Left kidney (tissue), 2 donors: Measurements from ENCODE around the gene NETO1. TPM values are rescaled to one million over a fixed set of nuclear protein-coding genes. Genes with fewer than 3 reads are reported as not detected.
A peak's percentile ranks its signal among the peaks of the same experiment; 100 is the strongest.

ENCODE experiments used
- DNase-seq: peaks from one replicate; pipeline ENCODE4 v3.0.0-alpha.2; 2013
- polyA plus RNA-seq: library from polyadenylated mRNA; unstranded; fragments of 120-200 nt; gene quantifications from one replicate; pipeline ENCODE4 v1.2.1, GENCODE V29; 2013; ENCODE audit not compliant: insufficient read length

Gene NETO1
- polyA plus RNA-seq, 1 donor: 2.4 TPM

DNA sequence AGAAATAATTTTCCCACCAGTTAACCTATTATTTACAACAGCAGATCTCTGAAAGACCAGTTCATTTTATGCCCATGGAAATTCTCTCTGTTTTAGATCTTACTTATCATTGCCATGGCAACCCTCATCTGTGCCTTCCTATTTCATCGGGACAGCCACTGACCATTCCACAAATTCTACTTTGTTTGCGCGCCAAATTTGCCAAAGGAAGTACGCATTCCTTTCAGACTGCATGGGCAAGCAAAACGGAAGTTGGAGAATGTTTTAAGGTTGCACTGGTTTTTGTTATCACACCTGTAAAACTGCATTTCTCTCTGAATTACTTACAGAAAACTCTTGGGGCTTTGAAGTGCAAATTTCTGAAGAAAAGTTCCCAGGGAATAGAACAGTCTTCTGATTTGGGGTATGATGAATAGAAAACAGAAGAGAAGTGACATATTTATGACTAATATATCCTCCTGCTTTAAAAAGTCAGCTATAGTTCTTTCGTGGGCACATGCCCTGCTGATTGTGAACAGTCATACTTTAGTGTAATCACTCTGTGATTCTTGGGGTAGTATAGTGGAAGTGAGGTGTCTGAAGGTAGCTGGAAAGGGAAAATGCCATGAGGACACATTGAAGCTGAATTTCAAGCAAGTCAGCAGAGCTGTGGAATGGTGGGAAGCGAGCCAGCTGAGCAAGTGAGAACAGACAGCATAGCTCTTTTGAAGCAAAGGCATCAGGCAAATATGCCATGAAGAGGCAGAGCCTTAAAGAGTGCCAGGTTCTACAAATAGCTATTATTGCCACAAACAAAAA is 20.9 kb downstream of the NETO1 start:
- no peak for DNase-seq

GRCh38 chr18:72843743-72844142 is 24.0 kb downstream of the NETO1 start:
- no peak for DNase-seq

- DNase-seq: no peak
Observed at GRCh38 chr18:72840109-72840508, 27.7 kb downstream of the NETO1 start.

DNA sequence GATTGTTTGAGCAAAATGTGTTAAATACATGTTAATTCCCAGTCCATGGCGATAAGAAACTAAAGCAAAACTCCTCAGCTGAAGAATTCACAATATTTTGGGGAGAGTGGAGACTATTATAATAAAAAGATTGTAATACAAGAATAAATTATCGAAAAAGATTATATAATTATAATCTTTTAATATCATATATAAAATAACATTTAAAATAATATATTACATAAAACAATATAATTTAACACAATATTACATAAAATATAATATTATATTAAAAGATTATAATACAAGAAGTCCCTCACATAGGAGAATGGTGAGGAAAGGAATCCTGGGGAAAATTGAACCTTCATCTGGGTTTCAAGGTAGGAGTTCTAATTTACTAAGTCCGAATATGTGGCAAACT is 33.1 kb downstream of the NETO1 start:
- no peak for DNase-seq

GRCh38 chr18:72833471-72833870 is 34.3 kb downstream of the NETO1 start:
- DNase-seq: no peak

DNA sequence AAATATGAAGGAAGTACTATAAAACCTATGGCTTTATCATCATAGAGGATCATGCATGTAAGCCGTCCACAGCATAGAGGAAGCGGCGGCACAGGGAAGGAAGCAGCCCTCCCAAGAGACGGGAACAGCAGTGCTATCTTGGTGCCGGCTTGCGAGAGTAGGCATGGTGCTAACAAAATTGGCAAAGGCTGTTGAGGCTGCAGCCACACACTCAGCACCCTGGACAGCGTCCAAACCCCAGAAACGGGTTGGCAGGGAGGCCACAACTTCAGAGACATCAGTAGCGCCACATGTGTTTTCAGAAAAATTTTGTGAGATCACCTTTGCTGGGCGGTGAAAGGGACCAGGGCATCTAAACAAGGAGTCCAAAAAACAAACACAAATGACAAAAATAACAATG is 37.7 kb downstream of the NETO1 start:
- peak; percentile 55 for DNase-seq

DNA sequence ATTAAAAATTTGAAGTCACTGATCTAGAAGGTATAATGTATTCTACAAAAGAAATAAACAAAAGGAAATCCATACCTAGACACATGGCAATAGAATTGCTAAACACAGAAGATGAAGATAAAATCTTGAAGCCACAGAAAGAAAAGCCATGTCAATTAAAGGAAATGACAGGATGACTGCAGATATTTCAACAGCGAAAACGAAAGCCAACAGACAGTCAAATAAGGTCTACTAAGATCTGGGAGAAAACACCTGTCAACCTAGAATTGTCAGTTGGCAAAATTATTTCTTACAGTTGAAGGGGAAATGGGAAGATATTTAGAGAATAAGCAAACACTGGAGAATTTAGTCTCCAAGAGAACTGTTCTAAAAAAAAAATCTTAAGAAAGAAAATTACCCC is 39.2 kb downstream of the NETO1 start:
- no peak for DNase-seq

DNA sequence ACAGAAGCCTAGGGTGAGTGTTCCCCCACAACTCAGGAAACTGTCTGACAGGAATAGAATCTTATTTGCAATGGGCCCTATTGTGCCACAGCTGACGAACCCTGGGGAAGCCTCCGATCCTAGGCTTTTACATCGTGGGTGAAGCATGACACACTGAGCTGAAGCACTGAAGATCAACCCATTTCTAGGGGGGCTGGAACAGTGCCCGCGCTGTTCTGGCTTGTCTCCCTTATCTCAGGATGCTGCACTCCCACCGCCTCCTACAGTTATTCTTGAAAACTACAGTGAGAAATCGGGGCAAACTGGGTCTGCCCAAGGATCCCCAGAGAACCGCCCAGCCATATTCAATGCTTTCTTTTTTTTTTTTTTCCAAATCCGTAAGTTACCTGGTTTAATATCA is 41.1 kb downstream of the NETO1 start:
- DNase-seq: no peak

DNA sequence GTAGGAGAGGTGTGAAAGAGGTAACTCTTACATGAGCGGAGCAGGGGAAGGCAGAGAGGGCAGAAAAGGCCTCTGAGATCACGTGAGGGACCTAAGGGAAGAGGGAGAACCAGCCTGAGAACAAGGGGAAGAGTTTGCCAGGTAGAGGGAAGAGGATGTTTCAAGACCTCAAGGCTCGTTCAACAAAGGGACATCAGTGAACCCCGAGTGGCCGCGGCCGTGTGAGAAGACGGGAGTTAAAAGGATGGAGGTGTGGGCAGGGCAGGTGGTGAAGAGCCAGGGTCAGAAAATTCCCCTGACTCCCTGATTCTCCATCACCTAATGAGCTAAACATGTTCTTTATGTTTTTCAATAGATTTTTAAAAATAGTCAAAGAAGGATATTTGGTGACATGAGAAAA is 44.4 kb downstream of the NETO1 start:
- no peak for DNase-seq

DNA sequence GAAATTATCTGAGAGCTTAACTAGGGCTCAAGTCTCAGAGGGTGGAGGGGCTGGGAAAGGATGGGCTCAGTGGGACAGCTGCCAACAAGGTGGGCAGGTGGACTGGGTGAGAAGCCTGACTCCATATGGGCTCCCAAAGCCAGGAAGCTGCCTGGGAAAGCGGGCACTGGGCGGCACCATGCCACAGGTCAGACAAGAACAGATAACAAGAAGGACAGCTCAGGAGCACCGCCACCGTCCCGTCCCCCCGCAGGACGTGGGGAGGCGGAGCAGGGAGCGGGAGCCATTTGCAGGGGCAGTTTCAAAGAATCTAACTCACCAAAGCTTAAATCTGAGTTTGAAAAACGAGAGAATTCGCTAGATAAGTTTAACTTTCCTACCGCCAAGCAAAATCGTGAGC is 45.6 kb downstream of the NETO1 start:
- no peak for DNase-seq

GRCh38 chr18:72820571-72820970 is 47.2 kb downstream of the NETO1 start:
- no peak for DNase-seq

- DNase-seq: no peak
Observed at GRCh38 chr18:72819050-72819449, 48.7 kb downstream of the NETO1 start.

- DNase-seq: no peak
Observed at GRCh38 chr18:72811047-72811446, 56.7 kb downstream of the NETO1 start.

DNA sequence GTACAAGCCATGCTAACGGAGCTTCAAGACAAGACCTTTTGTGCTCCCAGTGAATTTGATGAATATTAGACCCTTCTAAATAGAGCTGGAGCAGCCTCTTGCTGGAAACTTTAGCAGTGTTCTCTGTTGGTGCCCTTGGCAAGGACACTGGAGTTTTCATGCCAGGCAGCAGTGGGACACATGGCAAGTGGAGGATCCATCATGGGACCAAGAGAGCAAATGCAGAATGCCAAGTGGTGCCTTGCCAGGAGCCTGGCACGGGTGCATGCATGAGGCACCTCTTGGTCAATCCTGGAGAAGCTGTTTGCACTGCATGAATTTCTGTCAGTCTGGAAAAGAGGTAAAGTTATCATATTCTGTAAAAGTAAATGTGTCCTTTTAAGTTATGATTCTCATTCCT is 59.1 kb downstream of the NETO1 start:
- no peak for DNase-seq

GRCh38 chr18:72799106-72799505 is 68.7 kb downstream of the NETO1 start:
- no peak for DNase-seq

GRCh38 chr18:72783530-72783929 is 84.3 kb downstream of the NETO1 start:
- no peak for DNase-seq

DNA sequence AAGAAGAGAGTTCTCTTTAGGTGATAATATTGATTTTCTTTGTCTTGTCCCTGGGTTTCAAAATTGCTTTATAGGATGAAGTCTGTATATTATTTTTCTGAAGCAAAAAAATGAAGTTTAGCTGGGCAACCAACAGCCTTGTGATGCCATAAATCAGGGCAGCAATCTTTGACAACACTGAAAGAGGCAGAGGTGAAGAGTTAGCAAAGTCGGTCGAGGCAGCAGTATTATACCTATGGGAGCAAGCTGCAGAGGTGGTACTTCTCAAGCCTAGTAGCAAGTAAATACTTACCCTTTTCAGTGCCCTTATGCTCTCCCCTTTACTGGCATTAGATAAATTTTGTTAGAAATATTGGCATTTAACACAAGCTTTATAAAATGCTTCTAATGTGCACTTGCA is 92.9 kb downstream of the NETO1 start:
- no peak for DNase-seq

DNA sequence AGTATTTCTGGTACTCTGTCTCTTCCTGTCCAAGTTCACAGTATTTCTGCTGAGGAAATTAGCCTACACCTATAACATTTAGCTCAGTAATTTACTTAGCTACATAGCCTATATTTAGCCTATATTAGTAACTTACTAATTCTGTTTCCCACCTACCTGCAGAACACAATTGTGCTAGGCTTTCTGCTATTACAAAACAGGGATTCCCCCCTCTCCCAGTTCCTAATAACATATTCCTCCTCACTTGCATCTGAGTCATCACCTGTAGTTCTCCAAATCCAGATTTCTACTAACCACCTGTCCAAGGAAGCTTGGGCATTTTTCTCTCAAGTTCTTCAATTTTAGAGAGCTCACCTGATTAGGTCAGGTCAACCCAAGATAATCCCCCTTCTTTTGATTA is 94.9 kb downstream of the NETO1 start:
- no peak for DNase-seq

DNA sequence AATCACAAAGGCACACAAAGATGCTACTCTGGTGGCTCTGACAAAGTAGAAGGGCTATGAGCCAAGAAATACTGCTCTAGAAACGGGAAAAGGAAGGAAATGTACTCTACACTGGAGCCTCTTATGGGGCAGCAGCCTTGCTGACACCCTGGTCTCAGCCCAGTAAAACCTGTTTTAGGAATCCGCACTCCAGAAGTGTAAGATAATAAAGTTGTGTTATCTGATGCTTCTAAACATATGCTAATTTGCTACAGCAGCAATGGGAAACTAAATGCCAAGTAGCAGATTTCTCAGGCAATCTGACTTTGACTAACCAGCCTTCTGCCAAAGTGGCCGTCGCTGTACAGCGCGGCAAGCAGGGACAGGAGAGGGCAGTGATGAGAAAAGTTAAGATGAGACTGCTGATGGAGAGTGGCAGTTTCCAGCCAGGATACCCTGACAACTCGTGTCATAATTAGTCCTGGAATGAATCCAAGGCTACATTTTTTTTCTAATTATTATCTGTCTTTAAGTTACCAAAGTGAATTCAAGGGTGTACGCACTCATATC is 99.0 kb downstream of the NETO1 start:
- DNase-seq: no peak

DNA sequence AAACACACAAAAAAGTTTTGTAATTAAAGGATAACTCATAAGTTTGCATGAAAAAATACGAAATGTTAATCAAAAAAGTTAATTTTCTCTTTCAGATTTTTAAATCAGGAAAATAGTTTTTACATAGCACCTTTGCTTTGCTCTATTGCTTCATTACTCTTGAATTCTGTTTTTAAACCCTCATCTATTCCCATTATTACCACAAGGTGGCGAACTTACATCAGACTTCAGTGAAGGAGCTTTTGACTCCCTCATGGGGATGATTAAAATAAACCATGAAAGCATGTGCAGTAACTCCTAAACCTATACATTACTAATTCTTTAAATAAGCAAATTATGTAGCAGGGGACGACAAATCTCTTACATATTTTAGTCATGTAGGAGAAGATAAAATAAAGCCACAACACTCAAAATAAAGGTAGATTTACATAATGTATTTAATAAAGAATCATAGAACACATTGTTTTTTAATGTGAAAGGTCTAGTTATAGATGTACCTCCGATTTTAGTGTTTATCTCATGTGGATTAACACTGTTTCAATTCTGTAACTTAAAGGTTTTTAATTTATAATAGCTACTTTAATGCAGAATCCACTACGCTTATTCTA is 105.2 kb downstream of the NETO1 start:
- peak; percentile 63 for DNase-seq

DNA sequence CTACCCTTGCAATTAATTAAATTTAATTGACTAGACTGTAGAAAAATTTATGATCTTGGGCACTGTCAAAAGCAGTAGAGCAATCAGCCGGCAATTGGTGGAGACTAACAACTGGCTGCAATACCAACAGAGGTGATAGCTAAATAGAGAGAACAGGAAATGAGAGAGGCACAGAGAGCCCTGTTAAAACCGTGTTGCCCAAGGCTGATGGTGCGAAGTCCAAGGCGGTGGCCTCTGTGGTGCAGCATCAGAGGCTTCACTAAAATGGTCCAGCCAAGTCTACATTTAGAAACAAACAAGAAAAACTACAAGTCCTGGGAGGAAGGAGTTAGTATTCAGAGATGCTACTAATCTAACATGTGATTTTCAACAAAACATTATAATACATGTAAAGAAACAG is 115.6 kb downstream of the NETO1 start:
- DNase-seq: no peak

GRCh38 chr18:72742002-72742401 is 125.8 kb downstream of the NETO1 start:
- DNase-seq: no peak

GRCh38 chr18:72738136-72738535 is 129.7 kb downstream of the NETO1 start:
- no peak for DNase-seq

GRCh38 chr18:72727776-72728175 is 140.0 kb downstream of the NETO1 start:
- DNase-seq: no peak
